SK-N-MC (cell line): ENCODE results near the gene MRPL21.
"Not testable (repeated sequence)": the region's sequence is repeated elsewhere in the genome, so short reads cannot be mapped to it uniquely, and the experiment has no call there.

Source experiments
- DNase-seq: peaks from one replicate; pipeline ENCODE4 v3.0.0-alpha.2; 2011; ENCODE audit warnings: low read depth, low spot score
- H3K27ac ChIP-seq: fragments of 200-600 bp; sonication (generic); 2 replicates; pipeline ENCODE4 v1.5.1; 2016; ENCODE audit warnings: mixed run types
- H3K36me3 ChIP-seq: fragments of 200-600 bp; sonication (generic); 2 replicates; pipeline ENCODE4 v1.6.1; 2017; ENCODE audit warnings: antibody characterized with exemption, low read length, mixed read lengths; ENCODE audit not compliant: insufficient read depth
- H3K4me3 ChIP-seq: fragments of 200-600 bp; sonication (generic); 2 replicates; pipeline ENCODE4 v1.5.1; 2016
- H3K9ac ChIP-seq: fragments of 200-600 bp; sonication (generic); 2 replicates; pipeline ENCODE4 v1.8.0; 2017; ENCODE audit warnings: mixed run types, mixed read lengths; ENCODE audit not compliant: insufficient read length
- H3K9me3 ChIP-seq: fragments of 200-600 bp; sonication (generic); 2 replicates; pipeline ENCODE4 v1.6.1; 2017; ENCODE audit warnings: low read depth, mild to moderate bottlenecking, antibody characterized with exemption, low read length, moderate library complexity, mixed read lengths
- EZH2 ChIP-seq: fragments of 200-600 bp; sonication (generic); IDR thresholded peaks from one replicate; pipeline ENCODE4 v1.6.1; 2017; ENCODE audit warnings: antibody characterized with exemption
- FOXP2 ChIP-seq: optimal IDR thresholded peaks from 2 replicates; pipeline ENCODE3; 2011; ENCODE audit warnings: mild to moderate bottlenecking, moderate library complexity; ENCODE audit not compliant: insufficient read depth; ENCODE audit errors: extremely low read length, control extremely low read depth
- POLR2AphosphoS5 ChIP-seq: IDR thresholded peaks from 2 replicates; pipeline ENCODE4 v1.6.1; 2012; ENCODE audit warnings: mild to moderate bottlenecking, low read depth, low read length, borderline replicate concordance

MRPL21 gene

DNA sequence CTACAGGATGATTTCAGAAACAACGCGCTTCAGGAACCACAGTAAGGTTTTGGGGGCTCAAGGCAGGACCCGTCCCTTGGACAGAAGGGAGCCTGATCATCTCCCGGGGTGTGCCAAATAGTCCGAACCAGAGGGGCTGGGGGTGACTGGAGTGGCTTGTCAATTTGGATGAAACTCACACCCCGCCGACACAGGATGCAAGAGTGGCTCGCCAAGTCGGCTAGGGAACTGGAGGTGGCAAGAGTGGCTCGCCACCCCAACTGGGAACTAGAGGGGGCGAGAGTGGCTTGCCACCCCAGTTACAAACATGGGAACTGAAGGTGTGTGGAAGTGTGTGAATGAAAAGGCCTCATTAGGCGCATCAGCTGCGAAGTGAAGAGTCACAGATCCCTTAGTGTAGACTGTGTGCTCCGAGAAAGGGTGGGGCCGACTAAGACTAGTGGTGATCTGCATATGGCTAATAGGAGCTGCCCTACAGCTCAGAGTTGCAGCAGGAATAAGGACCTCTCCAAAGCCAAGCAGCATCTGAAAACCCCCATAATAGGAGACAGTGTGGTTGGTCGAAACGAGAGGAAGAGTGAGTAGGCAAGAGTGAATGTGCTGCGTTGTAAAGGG, 35.3 kb downstream of the MRPL21 start:
- Histone ChIP-seq H3K9ac (no peak overlapping the region), H3K9me3 (no peaks in the 10 kb centered on the region), H3K4me3 (no peak overlapping the region), H3K36me3 (no peaks in the 10 kb centered on the region), H3K27ac (no peak overlapping the region)
- no peak for DNase-seq
- TF ChIP-seq EZH2 (no peak), POLR2AphosphoS5 (no peak), FOXP2 (no peak)

DNA sequence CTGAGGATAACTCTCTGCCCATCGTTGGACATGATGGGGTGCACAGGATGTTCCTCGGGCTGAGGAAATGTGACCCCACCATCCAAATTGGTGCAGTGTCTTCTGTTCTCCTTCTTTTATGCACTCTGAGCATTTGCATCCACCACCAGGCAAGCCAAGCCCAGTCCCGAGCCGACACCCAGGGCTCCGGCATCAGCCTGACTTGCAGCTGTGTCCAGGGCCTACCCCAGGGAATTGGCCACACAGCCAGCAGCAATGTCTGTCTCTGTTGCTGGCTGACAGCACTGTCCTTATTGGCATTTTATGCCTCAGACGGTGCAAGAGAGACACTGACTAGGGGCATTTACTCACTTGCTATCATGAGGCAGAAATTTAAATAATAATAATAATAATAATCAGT, 36.6 kb downstream of the MRPL21 start:
- TF ChIP-seq FOXP2: no peak
- TF ChIP-seq EZH2: no peak
- no peak for TF ChIP-seq POLR2AphosphoS5
- no peaks in the 10 kb centered on the region for H3K9me3 ChIP-seq
- no peak overlapping the region for H3K4me3 ChIP-seq
- H3K27ac ChIP-seq: no peak overlapping the region
- no peaks in the 10 kb centered on the region for H3K36me3 ChIP-seq
- no peak for DNase-seq
- no peak overlapping the region for H3K9ac ChIP-seq

DNA sequence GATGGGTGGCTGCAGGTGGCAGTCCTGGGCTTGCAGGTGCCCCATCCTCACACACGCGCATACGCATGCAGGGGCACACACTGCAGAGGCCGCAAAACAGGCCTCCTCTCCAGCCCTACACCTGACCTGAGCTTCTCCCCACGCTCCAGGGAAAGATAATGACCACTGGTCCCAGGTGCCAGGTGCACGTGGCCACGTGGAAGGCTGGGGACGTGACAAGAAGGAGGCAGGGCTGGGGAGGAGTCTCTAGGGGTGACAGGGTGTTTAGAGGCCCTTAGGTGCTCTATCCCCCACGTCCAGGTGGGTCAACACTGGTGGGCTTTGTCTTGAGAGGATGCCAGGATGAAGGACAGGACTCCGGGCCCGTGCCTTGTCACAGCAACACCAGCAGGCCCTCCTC, 38.4 kb downstream of the MRPL21 start:
- no peaks in the 10 kb centered on the region for H3K9me3 ChIP-seq
- no peak overlapping the region for H3K4me3 ChIP-seq
- H3K36me3 ChIP-seq: no peaks in the 10 kb centered on the region
- no peak for DNase-seq
- TF ChIP-seq FOXP2 (no peak), POLR2AphosphoS5 (no peak), EZH2 (no peak)
- no peak overlapping the region for H3K9ac ChIP-seq
- no peak overlapping the region for H3K27ac ChIP-seq

GRCh38 chr11:68863553-68864265, 39.9 kb downstream of the MRPL21 start:
- no peaks in the 10 kb centered on the region for H3K9me3 ChIP-seq
- H3K9ac ChIP-seq: no peak overlapping the region
- TF ChIP-seq FOXP2: no peak
- TF ChIP-seq EZH2: no peak
- no peak for TF ChIP-seq POLR2AphosphoS5
- no peak overlapping the region for H3K4me3 ChIP-seq
- H3K36me3 ChIP-seq: no peaks in the 10 kb centered on the region
- DNase-seq: no peak
- no peak overlapping the region for H3K27ac ChIP-seq

DNA sequence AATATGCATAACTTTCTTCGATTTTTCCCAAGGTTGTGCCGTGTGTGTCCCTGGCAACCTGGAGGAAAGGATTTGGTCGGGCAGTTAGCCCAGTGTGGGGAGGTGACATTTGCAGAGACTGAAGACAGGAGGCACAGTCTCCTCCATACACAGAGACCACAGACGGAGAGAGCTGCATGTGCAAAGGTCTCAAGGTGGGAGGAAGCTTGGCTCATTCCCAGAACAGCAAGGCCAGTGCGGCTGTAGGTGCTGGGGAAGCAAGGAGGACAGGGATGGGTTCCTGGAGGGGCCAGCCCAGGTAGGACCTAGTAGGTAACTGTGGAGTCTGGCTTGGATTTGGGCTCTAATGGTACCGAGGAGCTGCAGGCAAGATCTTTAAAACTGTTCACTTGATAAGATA, 41.2 kb downstream of the MRPL21 start:
- TF ChIP-seq FOXP2 (no peak), EZH2 (no peak), POLR2AphosphoS5 (no peak)
- Histone ChIP-seq H3K9ac (no peak overlapping the region), H3K27ac (no peak overlapping the region), H3K4me3 (no peak overlapping the region), H3K9me3 (no peaks in the 10 kb centered on the region), H3K36me3 (no peaks in the 10 kb centered on the region)
- no peak for DNase-seq

GRCh38 chr11:68859123-68859522, 44.5 kb downstream of the MRPL21 start:
- DNase-seq: no peak
- no peak overlapping the region for H3K9ac ChIP-seq
- H3K27ac ChIP-seq: no peak overlapping the region
- no peak for TF ChIP-seq FOXP2
- no peak for TF ChIP-seq EZH2
- TF ChIP-seq POLR2AphosphoS5: no peak
- H3K9me3 ChIP-seq: no peaks in the 10 kb centered on the region
- H3K36me3 ChIP-seq: no peaks in the 10 kb centered on the region
- no peak overlapping the region for H3K4me3 ChIP-seq

DNA sequence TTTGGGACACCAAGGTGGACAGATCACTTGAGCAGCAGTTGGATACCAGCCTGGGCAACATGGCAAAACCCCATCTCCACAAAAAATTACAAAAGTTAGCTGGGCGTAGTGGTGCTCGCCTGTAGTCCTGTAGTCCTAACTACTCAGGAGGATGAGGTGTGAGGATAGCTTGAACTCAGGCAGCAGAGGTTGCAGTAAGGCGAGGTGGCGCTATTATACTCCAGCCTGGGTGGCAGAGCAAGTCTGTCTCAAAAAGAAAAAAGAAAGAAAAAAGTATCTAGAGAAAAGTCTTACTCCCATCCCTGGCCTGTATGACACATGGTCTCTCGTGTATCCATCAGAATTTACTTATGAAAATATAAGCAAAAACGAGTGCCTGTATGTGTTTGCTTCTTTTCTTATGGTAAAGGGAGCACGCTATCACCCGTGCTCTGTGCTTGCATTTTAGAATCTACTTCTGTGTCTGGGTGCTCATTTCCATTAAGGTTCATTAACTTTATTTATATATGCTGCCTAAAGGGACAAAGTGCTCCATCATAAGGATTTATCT, 46.5 kb downstream of the MRPL21 start:
- H3K9ac ChIP-seq: no peak overlapping the region
- no peak for TF ChIP-seq POLR2AphosphoS5
- no peak for TF ChIP-seq FOXP2
- TF ChIP-seq EZH2: no peak
- no peak overlapping the region for H3K4me3 ChIP-seq
- DNase-seq: no peak
- H3K27ac ChIP-seq: peak overlapping the region; percentile 98
- no peaks in the 10 kb centered on the region for H3K36me3 ChIP-seq
- H3K9me3 ChIP-seq: no peaks in the 10 kb centered on the region

GRCh38 chr11:68856425-68857030, 47.1 kb downstream of the MRPL21 start:
- not testable (repeated sequence) for H3K9ac ChIP-seq, H3K9me3 ChIP-seq, DNase-seq, H3K4me3 ChIP-seq, H3K36me3 ChIP-seq
- peak overlapping the region; percentile 98 for H3K27ac ChIP-seq
